HG03378 (cell line): ENCODE results near the gene TCEANC.
A peak's percentile ranks its signal among the peaks of the same experiment; 100 is the strongest.
"Not testable (repeated sequence)": the region's sequence is repeated elsewhere in the genome, so short reads cannot be mapped to it uniquely, and the experiment has no call there.

Experiments used
- ATAC-seq: cut with Tn5 transposase; IDR thresholded peaks from one replicate; pipeline ENCODE4 v1.9.1; 2021; ENCODE audit warnings: mild to moderate bottlenecking, moderate library complexity; ENCODE audit not compliant: unreplicated experiment

Gene TCEANC

DNA sequence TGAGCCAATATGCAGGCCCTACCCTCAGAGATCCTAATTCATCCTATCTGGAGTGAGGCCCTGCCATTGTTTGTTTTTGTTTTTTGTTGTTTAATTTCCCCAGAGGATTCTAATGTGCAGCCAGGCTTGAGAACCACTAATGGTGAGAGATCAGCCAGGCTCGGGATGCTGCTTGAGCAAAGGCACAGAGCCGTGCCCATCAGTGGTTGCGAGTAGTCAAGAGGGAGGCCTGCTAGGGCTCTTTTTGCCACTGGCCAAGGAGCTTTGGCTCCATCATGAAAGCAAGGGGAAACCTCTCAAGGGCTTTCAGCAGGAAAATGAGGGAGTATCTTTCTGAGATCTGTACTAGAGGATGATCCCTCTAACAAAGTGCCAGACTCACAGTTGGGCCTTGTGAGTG lies 2.7 kb downstream of the TCEANC start:
- ATAC-seq: no peak

DNA sequence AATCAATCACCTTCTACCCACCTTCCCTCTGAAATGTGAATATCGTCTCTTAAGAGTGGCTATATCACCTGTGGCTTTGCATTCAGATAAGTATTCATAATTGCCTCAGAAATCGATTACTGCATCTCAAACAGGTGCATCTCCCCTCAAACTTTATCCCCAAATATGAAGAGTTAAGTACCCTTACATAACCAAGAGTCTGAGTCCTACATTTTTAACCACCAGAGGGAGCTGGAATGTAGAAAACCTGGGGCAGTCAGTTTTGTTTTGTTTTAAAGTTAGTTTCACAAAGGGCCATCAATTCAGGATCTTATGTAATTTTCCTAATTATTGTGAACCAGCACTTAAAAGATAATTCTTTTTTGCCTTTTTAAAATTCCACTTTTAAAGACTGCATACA lies 5.7 kb downstream of the TCEANC start:
- peak; percentile 43 for ATAC-seq

DNA sequence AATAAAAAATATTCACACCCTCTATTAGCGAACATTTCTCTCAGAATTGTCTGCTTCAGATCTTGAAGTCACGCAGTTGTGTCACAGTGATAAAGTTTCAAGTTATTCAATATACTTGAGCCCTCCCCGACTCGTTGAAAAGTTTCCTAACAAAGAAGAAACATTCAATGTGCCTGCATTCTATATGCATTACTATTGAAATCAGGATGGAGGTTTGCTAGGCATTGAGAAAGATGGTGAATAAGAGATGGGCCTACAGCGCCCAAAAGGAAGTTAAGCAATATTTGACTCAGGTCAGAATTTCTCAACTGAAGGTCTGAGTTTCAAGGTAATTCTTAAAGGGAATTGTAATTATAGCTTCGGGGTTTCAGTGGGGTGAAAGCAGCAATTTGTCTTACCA lies 6.1 kb downstream of the TCEANC start:
- no peak for ATAC-seq

DNA sequence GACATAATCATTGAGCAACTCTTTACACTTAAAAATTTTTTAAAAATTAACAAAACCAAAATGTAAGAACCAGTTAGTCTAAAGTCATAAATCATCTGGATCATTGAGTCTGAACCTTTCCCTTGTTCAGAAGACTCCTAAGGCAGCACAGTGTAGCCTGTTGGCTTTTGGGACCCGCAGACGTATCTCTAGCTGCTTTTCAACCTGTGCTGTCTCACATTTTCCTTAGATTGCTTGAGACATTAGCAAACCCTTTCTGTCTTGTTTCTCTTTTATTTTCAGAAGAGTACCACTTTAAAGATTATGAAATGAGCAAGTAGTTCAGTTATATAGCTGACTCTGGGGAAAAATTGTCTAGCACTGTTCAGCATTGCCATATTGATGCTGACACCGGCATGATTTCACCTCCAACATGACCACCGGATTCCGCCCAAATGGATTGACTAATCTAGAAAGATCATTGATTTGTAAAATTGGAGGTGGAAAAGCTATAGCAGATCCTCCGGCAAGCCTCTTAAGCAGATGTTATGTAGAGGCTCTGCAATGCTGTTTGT lies 8.9 kb downstream of the TCEANC start:
- no peak for ATAC-seq

DNA sequence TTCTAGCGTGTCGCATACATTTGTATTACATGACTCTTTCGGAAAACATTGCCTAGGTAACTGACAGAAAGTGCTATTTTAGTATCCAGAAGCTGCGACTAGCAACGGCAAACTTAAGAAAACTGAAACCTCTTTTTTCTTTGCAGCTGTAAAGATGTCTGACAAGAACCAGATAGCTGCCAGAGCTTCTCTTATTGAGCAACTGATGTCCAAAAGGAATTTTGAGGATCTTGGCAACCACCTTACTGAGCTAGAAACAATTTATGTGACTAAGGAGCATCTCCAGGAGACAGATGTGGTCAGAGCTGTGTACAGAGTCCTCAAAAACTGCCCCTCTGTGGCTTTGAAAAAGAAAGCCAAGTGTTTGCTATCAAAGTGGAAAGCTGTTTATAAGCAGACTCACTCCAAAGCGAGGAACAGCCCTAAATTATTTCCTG lies 9.4 kb downstream of the TCEANC start:
- no peak for ATAC-seq

DNA sequence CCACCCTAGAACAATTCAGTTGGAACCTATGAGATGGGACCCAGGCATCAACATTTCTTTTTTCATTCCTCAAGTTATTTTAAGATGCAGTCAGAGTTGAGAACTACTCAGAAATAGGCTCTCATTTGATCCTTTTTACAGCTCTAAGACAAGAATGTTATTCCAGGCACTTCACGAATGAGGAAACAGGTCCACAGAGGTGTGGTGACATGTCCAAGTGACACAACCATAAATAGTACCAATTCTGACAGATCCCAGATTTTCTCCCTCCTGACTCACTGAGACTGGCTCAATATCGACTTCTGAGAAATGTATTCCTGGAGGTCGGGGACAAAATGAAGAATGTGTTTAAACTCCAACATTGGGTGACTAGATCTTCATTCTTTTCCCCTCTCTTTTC lies 11.1 kb downstream of the TCEANC start:
- no peak for ATAC-seq

DNA sequence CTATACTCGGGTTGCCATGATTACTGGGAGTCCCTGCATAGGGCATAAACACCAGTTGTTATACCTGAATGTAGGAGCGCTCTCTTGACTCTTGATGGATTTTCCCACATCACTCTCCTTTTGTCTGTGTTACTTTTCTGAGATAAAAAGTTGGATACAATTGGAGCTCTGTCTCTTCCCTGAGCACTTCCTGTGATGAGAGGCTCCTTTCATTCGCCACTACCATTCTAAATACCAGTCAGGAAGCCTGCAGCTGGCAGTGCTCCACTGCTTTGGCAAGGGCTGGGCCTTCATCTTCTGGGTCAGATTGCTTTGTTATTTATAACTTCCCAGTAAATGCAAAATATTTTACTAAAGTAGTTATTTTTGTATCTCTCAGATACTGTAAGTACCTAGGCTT lies 13.9 kb downstream of the TCEANC start:
- no peak for ATAC-seq

DNA sequence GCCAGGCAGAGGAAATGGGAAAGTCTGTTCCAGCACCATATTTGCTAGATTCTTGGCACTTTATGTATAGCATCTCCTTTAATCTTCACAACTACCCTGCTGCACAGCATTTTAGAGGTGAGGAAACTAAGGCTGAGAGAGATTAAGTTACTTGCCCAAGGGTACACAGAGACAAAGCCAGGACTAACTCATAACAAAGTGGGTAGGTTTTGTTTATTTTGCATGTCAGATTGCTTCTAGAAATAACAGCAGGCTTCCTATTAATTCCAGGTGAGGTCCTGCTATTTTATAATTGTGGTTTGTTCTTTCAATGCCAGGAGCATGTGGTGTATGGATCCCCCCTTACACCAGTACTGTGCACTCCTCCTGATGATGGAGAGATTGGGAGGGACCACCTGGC lies 15.0 kb downstream of the TCEANC start:
- ATAC-seq: no peak

DNA sequence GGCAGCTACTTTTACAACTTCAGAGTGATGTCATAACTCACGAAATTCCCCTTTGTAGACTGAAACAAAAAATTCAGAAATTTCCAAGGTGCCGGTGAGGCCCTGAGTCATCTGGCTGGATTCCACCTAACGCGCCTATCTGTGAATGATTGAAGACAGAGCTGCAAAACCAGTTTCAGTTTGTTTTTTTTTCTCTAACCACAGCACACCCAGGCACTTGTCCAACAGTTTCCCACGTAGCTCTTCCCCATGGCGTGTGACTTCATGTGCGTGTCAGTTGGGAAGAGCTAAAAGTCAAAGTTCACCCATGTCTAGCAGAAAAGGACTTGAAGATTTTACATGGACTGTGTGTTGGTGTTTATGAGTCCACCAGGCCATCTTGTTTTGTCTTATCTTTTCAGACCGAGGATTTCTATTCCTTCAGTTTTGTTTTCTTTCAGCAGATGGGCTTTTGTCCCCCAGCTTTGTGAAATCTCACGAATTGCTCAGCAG lies 16.4 kb downstream of the TCEANC start:
- peak; percentile 78 for ATAC-seq

DNA sequence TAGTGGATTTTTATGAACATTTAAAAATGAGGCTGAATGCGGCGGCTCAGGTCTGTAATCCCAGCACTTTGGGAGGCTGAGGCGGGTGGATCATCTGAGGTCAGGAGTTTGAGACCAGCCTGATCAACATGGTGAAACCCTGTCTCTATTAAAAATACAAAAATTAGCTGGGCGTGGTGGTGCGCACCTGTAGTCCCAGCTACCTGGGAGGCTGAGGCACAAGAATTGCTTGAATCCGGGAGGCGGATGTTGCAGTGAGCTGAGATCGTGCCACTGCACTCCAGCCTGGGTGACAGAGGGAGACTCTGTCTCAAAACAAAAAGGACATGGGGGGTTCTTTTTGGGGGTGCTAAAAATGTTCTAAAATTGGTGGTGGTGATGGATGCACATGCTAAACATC lies 16.8 kb downstream of the TCEANC start:
- ATAC-seq: not testable (repeated sequence)

DNA sequence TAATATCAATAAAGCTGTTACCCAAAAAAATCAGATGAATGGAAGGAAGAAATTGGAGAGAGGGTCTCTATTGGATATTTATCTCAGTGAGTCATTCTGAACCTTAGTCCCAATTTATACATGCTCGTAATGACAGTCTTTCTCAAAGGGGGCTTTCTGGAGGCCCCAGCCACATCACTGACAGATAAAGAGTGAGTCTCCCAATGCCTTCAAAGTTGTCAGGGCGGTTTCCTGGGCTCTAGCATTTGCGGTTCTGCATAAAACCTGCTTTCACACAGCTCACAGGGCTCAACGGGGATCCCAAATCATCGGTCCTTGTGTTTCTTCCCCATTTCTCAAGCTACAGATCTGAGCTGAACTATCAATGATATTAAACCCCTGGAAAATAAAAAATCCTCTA lies 17.3 kb downstream of the TCEANC start:
- no peak for ATAC-seq

DNA sequence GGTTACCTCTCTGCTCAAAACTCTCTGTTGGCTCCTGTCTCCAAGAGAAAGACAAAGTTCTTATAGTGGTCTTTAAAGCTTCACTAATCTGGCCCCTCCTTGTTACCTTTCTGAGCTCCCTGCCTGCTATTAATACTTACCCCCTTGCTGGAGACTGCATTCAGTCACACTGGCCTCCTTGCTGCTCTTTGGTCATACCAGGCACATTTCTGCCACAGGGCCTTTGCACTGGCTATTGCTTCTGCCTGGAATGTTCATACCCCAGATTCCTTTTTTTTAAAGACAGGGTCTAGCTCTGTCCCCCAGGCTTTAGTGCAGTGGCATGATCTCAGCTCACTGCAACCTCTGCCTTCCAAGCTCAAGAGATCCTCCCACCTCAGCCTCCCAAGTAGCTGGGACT lies 20.1 kb downstream of the TCEANC start:
- no peak for ATAC-seq

DNA sequence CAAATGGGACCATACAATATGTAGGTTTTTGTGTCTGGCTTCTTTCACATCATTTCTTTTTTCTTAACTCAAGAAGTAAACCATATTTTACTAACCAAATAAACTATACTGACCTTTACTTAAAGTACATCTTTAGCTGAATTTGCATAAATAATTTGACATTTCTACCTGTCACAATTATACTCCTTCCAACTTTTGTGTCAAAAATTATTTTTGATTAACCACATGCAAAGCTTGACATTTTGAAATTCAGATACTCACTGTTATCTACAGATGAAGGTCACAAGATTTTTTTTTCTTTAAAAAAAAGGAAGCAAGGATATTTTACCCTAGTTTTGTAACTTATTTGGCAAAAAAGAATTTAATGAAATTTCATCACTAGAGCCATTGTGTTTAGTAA lies 23.9 kb downstream of the TCEANC start:
- no peak for ATAC-seq

DNA sequence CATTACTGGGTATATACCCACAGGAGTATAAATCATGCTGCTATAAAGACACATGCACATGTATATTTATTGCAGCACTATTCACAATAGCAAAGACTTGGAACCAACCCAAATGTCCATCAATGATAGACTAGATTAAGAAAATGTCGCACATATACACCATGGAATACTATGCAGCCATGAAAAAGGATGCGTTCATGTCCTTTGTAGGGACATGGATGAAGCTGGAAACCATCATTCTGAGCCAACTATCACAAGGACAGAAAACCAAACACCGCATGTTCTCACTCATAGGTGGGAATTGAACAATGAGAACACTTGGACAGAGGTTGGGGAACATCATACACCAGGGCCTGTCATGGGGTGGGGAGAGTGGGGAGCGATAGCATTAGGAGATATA lies 26.8 kb downstream of the TCEANC start:
- not testable (repeated sequence) for ATAC-seq

DNA sequence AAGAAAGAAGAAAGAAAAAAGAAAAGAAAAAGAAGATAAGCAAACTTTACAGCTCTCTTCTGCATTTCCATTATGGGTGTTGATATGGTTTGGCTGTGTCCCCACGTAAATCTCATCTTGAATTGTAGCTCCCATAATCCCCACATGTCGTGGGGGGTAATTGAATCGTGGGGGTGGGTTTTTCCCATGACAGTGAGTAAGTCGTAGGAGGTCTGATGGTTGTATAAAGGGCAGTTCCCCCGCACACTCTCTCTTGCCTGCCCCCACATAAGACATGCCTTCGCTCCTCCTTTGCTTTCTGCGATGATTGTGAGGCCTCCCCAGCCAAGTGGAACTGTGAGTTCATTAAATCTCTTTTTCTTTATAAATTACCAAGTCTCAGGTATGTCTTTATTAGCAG lies 28.7 kb downstream of the TCEANC start:
- ATAC-seq: no peak

DNA sequence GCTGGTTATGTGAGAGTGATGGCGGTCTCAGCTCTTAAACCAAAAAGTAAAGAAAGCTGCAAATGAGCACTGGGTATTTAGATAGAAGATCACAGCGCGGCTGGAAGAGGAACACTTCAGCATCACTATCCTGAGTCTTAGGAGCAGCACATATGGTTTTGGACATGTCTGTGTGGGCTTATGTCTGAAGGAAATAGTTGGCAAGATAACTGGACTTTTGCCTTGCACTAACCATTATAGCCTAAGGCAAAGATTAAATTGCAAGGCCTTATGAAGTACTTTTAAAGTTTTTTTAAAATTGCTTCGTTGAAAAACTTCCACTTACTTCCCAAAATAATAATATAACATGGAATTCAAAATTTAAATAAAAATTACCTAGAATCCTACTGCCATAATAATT lies 31.4 kb downstream of the TCEANC start:
- no peak for ATAC-seq

DNA sequence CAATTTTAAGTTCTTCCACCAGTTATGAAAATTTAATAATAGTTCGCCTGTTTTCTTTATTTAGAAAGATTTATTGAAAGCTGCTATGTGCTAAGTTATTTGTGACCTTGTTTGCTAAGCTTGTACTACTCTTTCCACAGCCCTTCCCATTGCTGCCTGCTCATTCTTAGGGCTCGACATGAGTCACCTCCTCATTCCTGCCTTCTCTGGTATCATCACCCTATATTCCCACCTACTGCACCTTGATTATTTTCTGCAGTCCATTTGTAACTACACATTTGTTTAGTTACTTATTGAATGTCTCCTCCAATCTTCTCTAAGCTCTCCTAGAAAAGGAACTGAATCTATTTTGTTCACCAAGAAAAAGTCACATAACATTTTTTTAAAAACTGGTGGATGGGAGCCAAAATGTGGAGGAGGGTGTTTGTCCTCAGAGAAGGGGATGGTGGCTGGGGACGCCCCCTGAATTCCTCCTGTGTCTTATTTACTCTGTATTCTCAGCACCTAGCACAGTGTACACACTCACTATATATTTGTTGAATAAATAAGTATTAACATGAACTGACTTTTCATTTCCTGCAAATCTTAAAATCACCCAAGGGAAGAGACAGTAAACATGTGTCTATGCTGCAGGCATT lies 32.3 kb downstream of the TCEANC start:
- ATAC-seq: no peak

DNA sequence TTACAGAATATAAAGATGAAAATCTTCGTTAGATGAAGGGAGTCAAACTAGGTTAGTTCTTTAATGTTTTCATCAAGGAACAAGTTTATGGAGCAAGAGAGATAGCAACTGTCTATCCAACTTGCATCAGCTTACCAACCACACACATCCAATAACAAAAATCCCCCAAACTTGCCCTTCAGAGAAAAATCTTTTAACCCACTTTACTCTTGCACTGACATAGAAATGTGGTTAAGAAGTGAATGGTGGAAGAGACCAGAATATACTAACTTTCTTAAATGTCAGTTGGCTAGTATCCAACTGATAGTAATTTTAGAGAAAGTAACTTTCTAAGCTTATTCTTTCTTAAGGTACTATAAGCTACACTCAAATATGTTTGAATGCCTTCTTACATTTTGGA lies 34.3 kb downstream of the TCEANC start:
- no peak for ATAC-seq

DNA sequence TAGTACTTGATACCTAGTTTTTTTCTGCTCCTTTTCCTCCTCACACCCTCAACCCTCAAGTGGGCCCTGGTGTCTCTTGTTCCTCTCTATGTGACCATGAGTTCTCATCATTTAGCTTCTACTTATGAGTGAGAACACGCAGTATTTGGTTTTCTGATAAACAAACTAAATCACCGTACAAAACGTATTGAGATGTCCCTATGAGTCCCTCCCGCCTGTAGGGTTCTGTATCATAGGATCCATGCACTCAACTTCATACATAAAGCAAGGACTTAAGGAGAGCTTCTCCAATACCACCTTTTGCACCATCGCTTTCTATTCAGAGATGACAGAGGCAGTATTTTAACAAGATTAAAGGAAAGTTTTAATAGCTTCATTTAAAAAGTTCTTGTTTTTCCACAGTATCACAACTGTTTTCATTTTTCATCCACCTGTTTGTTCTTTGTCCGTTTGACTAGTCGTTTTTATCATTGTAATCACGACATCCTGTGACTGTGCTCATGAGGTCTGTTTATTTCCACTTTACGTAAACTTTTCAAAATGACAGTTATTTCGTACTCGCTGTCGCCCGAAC lies 35.5 kb downstream of the TCEANC start:
- no peak for ATAC-seq

DNA sequence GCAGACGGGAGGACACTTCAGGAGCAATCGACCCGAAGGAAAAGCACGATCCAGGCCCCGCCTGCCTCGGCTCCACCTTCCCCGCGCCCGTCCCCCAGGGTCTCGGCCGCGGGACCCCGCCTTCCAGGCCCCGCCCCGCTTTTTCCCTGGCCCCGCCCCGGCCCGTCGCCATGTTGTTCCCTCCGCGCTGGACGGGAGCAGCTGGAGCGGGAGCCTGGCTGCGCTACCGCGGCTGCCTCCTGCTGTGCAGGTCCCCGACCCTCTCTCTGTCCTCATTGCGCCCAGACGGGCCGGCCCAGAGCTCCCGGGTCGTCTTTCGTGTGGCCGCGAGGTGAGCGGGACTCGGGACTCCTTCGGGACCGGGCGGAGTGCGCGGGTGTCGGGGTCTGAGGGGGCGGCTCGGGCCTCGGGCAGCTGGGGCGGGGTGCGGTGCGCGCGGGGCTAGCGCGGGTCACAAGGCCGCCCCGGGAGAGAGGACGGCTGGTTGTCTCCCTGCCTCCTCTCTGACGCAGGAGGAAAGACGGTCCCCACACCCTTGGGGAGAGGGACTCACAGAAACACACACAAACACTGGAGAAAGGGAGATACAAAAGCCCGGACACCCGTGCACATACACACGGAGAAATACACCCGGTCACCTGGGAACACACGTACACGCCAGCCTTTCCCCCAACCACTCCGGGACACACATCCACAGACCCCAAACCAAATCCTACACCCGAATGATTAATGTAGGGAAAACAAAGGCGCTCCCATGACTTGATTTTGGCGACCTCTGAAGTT lies 36.2 kb downstream of the TCEANC start, which contains the start of gene RAB9A:
RAB9A (plus strand) TSS at position 171 of the 783 bp plus-strand sequence. CDS start 19,619 bp downstream, outside the sequence.
- ATAC-seq: peak; percentile 34

DNA sequence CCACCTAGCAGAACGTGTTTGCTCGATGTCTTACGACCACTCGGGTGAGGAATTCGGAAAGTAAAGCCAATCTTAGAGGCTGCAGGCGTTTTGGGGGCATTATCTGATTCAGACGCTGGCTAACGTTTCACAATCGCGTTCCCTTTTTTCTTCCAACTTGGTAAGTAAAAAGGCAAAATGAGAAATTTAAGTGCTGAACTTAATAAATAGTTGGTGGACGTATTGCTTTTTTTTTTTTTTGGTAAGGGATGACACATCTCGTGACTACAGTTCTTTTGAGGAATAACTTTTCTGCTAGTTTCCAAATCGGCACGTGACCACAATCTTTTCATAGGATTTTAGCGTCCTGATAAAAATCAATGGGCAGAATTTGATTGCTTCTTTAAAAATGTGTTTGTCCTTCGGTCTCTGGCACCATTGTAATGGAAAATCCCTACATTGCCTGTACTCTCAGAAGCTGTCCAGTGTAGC lies 36.8 kb downstream of the TCEANC start:
- ATAC-seq: no peak

DNA sequence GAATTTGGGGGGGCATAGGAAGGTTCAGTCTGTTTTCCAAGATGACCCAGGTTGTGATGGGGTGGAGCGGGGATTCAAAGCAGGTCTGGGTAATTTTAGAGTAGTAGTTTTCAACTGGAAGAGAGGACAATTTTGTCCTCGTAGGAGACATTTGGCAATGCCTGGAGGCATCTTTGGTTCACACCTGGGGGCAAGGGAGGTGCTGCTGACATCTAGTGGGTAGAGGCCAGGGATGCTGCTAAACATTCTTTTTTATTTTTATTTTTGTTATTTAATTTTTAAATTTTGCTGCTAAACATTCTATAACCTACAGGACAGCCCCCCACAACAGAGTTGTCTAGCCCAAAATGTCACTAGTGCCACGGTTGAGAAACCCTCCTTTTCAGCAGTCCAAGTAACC lies 37.9 kb downstream of the TCEANC start:
- ATAC-seq: no peak
